Endothelial cell (in vitro differentiated cells): ENCODE results near the gene LGR6. TPM values are rescaled to one million over a fixed set of nuclear protein-coding genes. Genes with fewer than 3 reads are reported as not detected.
A peak's percentile ranks its signal among the peaks of the same experiment; 100 is the strongest.
"Not testable (repeated sequence)": the region's sequence is repeated elsewhere in the genome, so short reads cannot be mapped to it uniquely, and the experiment has no call there.

Source experiments
- DNase-seq: peaks from one replicate; pipeline ENCODE4 v3.0.0; 2021; ENCODE audit warnings: low spot score
- H3K27ac Mint-ChIP-seq: one replicate; pipeline ENCODE4 v1.8.0; 2021; ENCODE audit warnings: mixed read lengths, inconsistent platforms; ENCODE audit not compliant: unreplicated experiment
- H3K27me3 Mint-ChIP-seq: one replicate; pipeline ENCODE4 v1.8.0; 2021; ENCODE audit warnings: mild to moderate bottlenecking, moderate library complexity, mixed read lengths, inconsistent platforms; ENCODE audit not compliant: unreplicated experiment
- H3K36me3 Mint-ChIP-seq: one replicate; pipeline ENCODE4 v1.8.0; 2021; ENCODE audit warnings: mild to moderate bottlenecking, low read depth, mixed read lengths, inconsistent platforms; ENCODE audit not compliant: unreplicated experiment
- H3K4me1 Mint-ChIP-seq: one replicate; pipeline ENCODE4 v1.8.0; 2021; ENCODE audit warnings: mild to moderate bottlenecking, mixed read lengths, inconsistent platforms; ENCODE audit not compliant: unreplicated experiment
- H3K4me3 Mint-ChIP-seq: one replicate; pipeline ENCODE4 v1.8.0; 2021; ENCODE audit warnings: mild to moderate bottlenecking, mixed read lengths, inconsistent platforms; ENCODE audit not compliant: unreplicated experiment
- H3K9me3 Mint-ChIP-seq: one replicate; pipeline ENCODE4 v1.8.0; 2021; ENCODE audit warnings: mixed read lengths, inconsistent platforms; ENCODE audit not compliant: unreplicated experiment
- total RNA-seq: library from RNA; stranded (reverse); fragmentation: NEBNext Ultra II Directional; extraction: Animal tissue kit (Norgen Biotek cat#: 25700); gene quantifications from one replicate; pipeline ENCODE4 v1.2.1, GENCODE V29; 2021; ENCODE audit not compliant: unreplicated experiment
- TF ChIP-seq, protein P1 (sequence below): fragments of 200-600 bp; sonication (generic); IDR thresholded peaks from one replicate; pipeline ENCODE4 v1.5.0; 2021; ENCODE audit warnings: antibody characterized with exemption; ENCODE audit not compliant: unreplicated experiment

Gene LGR6
- total RNA-seq, 1 donor from 2014 or later: 0.23 TPM

GRCh38 chr1:202165942-202166843, 27.4 kb upstream of the LGR6 start:
- TF ChIP-seq, protein P1, sequence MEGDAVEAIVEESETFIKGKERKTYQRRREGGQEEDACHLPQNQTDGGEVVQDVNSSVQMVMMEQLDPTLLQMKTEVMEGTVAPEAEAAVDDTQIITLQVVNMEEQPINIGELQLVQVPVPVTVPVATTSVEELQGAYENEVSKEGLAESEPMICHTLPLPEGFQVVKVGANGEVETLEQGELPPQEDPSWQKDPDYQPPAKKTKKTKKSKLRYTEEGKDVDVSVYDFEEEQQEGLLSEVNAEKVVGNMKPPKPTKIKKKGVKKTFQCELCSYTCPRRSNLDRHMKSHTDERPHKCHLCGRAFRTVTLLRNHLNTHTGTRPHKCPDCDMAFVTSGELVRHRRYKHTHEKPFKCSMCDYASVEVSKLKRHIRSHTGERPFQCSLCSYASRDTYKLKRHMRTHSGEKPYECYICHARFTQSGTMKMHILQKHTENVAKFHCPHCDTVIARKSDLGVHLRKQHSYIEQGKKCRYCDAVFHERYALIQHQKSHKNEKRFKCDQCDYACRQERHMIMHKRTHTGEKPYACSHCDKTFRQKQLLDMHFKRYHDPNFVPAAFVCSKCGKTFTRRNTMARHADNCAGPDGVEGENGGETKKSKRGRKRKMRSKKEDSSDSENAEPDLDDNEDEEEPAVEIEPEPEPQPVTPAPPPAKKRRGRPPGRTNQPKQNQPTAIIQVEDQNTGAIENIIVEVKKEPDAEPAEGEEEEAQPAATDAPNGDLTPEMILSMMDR: no peak
- Mint-ChIP-seq H3K9me3 (no peaks in the 10 kb centered on the region), H3K36me3 (no peaks in the 10 kb centered on the region), H3K27me3 (peaks cover 6% of the 10 kb centered on the region), H3K4me3 (no peak overlapping the region), H3K27ac (no peak overlapping the region), H3K4me1 (peaks cover 8% of the 10 kb centered on the region)
- no peak for DNase-seq

DNA sequence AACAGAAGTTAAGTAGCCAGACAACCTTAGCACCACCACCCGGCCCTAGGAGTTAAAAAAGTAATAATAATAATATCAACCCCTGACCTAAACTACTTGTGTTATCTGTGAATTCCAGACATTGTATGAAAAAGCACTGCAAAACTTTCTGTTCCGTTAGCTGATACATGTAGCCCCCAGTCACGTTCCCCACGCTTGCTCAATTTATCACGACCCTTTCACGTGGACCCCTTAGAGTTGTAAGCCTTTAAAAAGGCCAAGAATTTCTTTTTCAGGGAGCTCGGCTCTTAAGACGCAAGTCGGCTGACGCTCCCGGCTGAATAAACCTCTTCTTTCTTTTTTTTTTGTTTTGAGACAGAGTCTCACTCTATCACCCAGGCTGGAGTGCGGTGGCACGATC, 26.5 kb upstream of the LGR6 start:
- H3K27ac Mint-ChIP-seq: peak overlapping the region; percentile 7
- H3K4me1 Mint-ChIP-seq, H3K36me3 Mint-ChIP-seq, H3K9me3 Mint-ChIP-seq, H3K4me3 Mint-ChIP-seq, DNase-seq, H3K27me3 Mint-ChIP-seq: not testable (repeated sequence)

- TF ChIP-seq, protein P1: no peak
- H3K27ac Mint-ChIP-seq: no peak overlapping the region
- H3K4me3 Mint-ChIP-seq: no peak overlapping the region
These were observed 25.7 kb upstream of the LGR6 start for GRCh38 chr1:202167708-202168415.

DNA sequence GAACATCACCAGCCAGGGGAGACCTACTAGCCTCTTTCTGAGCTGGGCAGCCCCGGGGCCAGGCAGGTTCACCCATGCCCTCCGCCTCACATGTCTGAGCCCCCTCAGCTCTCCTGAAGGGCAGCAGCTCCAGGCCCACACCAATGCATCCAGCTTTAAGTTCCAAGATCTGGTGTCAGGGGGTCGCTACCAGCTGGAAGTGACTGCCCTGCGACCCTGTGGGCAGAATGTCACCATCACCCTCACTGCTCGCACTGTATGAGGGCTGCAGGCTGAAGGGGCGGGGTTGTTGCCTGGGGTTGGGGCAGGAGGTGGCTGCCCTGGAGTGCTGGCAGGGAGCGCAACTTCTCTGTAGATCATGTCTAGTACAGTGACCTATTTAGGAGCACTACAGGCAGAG, 24.7 kb upstream of the LGR6 start:
- Mint-ChIP-seq H3K36me3 (no peaks in the 10 kb centered on the region), H3K9me3 (no peaks in the 10 kb centered on the region), H3K27me3 (peaks cover 6% of the 10 kb centered on the region), H3K4me3 (no peak overlapping the region), H3K4me1 (peaks cover 3% of the 10 kb centered on the region), H3K27ac (no peak overlapping the region)
- TF ChIP-seq, protein P1: no peak
- no peak for DNase-seq

More at GRCh38 chr1:202167708-202168415, 25.7 kb upstream of the LGR6 start:
- DNase-seq: no peak
- H3K4me1 Mint-ChIP-seq: peaks cover 4% of the 10 kb centered on the region
- H3K36me3 Mint-ChIP-seq: no peaks in the 10 kb centered on the region
- no peaks in the 10 kb centered on the region for H3K9me3 Mint-ChIP-seq
- peaks cover 6% of the 10 kb centered on the region for H3K27me3 Mint-ChIP-seq

DNA sequence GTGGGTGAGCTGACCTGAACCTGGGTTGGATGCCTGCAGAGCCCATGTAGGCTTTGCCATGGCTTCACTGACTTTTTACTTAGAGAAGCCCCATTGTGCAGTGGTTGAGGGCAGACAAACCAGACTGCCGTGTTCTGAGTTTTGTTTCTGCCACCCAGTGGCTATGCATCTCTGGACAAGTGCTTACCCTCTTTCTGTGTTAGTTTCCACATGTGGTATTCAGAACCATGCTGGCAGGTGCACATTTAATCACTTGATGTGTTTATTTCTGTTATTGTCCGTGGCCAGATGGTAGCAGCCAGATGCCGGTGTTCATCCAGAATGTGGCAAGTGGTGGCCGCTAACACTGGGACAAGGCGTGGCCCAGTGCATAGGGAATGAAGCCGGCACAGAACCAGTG, 22.9 kb upstream of the LGR6 start:
- Mint-ChIP-seq H3K27ac (no peak overlapping the region), H3K4me1 (peaks cover 3% of the 10 kb centered on the region), H3K9me3 (no peaks in the 10 kb centered on the region), H3K4me3 (no peak overlapping the region), H3K36me3 (no peaks in the 10 kb centered on the region), H3K27me3 (peaks cover 7% of the 10 kb centered on the region)
- DNase-seq: no peak
- TF ChIP-seq, protein P1: no peak
